Measurements from ENCODE around the gene CNNM2.

CNNM2 gene

GRCh38 chr10:102935505-102935904 lies 17.4 kb downstream of the CNNM2 start:
- DNase-seq (ENCODE audit: low read depth), result no peak
- TF ChIP-seq, protein P1, sequence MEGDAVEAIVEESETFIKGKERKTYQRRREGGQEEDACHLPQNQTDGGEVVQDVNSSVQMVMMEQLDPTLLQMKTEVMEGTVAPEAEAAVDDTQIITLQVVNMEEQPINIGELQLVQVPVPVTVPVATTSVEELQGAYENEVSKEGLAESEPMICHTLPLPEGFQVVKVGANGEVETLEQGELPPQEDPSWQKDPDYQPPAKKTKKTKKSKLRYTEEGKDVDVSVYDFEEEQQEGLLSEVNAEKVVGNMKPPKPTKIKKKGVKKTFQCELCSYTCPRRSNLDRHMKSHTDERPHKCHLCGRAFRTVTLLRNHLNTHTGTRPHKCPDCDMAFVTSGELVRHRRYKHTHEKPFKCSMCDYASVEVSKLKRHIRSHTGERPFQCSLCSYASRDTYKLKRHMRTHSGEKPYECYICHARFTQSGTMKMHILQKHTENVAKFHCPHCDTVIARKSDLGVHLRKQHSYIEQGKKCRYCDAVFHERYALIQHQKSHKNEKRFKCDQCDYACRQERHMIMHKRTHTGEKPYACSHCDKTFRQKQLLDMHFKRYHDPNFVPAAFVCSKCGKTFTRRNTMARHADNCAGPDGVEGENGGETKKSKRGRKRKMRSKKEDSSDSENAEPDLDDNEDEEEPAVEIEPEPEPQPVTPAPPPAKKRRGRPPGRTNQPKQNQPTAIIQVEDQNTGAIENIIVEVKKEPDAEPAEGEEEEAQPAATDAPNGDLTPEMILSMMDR (conservative IDR thresholded peaks at IDR 0.05; ENCODE audit: control insufficient read depth, insufficient read depth, low read depth, low read length), result no peak

GRCh38 chr10:102935939-102936605 lies 18.0 kb downstream of the CNNM2 start:
- no peak overlapping the region for H3K4me3 ChIP-seq (ENCODE audit: control insufficient read depth, low read depth, low read length)
- TF ChIP-seq, protein P1 (conservative IDR thresholded peaks at IDR 0.05; ENCODE audit: control insufficient read depth, insufficient read depth, low read depth, low read length), result no peak
- no peak for DNase-seq (ENCODE audit: low read depth)

More at GRCh38 chr10:102935505-102935904, 17.4 kb downstream of the CNNM2 start:
- H3K4me3 ChIP-seq (ENCODE audit: control insufficient read depth, low read depth, low read length), result no peak overlapping the region

- TF ChIP-seq, protein P1 (conservative IDR thresholded peaks at IDR 0.05; ENCODE audit: control insufficient read depth, insufficient read depth, low read depth, low read length), result no peak
Measured at GRCh38 chr10:102941401-102941800, 23.3 kb downstream of the CNNM2 start.

GRCh38 chr10:102945449-102945848 lies 27.4 kb downstream of the CNNM2 start:
- no peak for DNase-seq (ENCODE audit: low read depth)

More at GRCh38 chr10:102941401-102941800, 23.3 kb downstream of the CNNM2 start:
- H3K4me3 ChIP-seq (ENCODE audit: control insufficient read depth, low read depth, low read length), result no peak overlapping the region
- DNase-seq (ENCODE audit: low read depth), result no peak

GRCh38 chr10:102945962-102946361 lies 27.9 kb downstream of the CNNM2 start:
- H3K4me3 ChIP-seq (ENCODE audit: control insufficient read depth, low read depth, low read length), result no peak overlapping the region
- TF ChIP-seq, protein P1 (conservative IDR thresholded peaks at IDR 0.05; ENCODE audit: control insufficient read depth, insufficient read depth, low read depth, low read length), result no peak
- no peak for DNase-seq (ENCODE audit: low read depth)

More at GRCh38 chr10:102945449-102945848, 27.4 kb downstream of the CNNM2 start:
- TF ChIP-seq, protein P1 (conservative IDR thresholded peaks at IDR 0.05; ENCODE audit: control insufficient read depth, insufficient read depth, low read depth, low read length), result no peak
- no peak overlapping the region for H3K4me3 ChIP-seq (ENCODE audit: control insufficient read depth, low read depth, low read length)

GRCh38 chr10:102946992-102947391 lies 28.9 kb downstream of the CNNM2 start:
- H3K4me3 ChIP-seq (ENCODE audit: control insufficient read depth, low read depth, low read length), result no peak overlapping the region
- DNase-seq (ENCODE audit: low read depth), result no peak
- TF ChIP-seq, protein P1 (conservative IDR thresholded peaks at IDR 0.05; ENCODE audit: control insufficient read depth, insufficient read depth, low read depth, low read length), result no peak
